GM12878 (cell line): ENCODE measurements around the gene TAF13. TPM values are rescaled to one million over a fixed set of nuclear protein-coding genes. Genes with fewer than 3 reads are reported as not detected.

Source experiments
- ATAC-seq: fragments of 200-7000 bp; cut with Tn5 transposase; 3 replicates; pipeline ENCODE4 v1.9.1; 2020; ENCODE audit warnings: mild to moderate bottlenecking, moderate library complexity
- BruUV-seq: library from RNA; stranded (reverse); fragments of 400-500 nt; replicated peaks from 2 replicates; lab custom pipeline; 2021; lab: Mats Ljungman, UMichigan
- CTCF ChIA-PET: fragments of 300-600 bp; sonication (Branson Sonifier 250); formaldehyde crosslinking; extraction: SDS; loops from one replicate; lab custom pipeline; 2021; ENCODE audit warnings: inconsistent platforms; lab: Yijun Ruan, JAX
- POLR2A ChIA-PET: fragments of 350-600 bp; formaldehyde crosslinking; extraction: SDS; loops from one replicate; lab custom pipeline; 2021; ENCODE audit warnings: inconsistent platforms; lab: Charles Lee
- RAD21 ChIA-PET: fragments of 300-600 bp; sonication (Branson Sonifier 250); formaldehyde crosslinking; loops from one replicate; lab custom pipeline; 2023; ENCODE audit warnings: antibody characterized with exemption; ENCODE audit not compliant: unreplicated experiment; lab: Charles Lee
- SMC1A ChIA-PET: fragments of 300-600 bp; sonication (Branson Sonifier 250); formaldehyde crosslinking; loops from one replicate; lab custom pipeline; 2023; ENCODE audit not compliant: unreplicated experiment, uncharacterized antibody; lab: Charles Lee
- DNase-seq: peaks from one replicate; pipeline ENCODE4 v3.0.0-alpha.2; 2011; ENCODE audit warnings: low read depth, low spot score
- FAIRE-seq: peaks from 3 replicates; lab custom pipeline; 2011; peaks lifted over from hg19 to GRCh38; lab: Jason Lieb, UNC
- H2AFZ ChIP-seq: 2 replicates; pipeline ENCODE4 v1.6.0; 2011; ENCODE audit warnings: low read depth, low read length, control low read depth; ENCODE audit not compliant: control insufficient read depth
- H3K27ac ChIP-seq: 2 replicates; pipeline ENCODE4 v1.5.1; 2011; ENCODE audit warnings: control low read depth; ENCODE audit not compliant: control insufficient read depth, insufficient read depth
- H3K27me3 ChIP-seq, 2 experiments: replicated peaks in 1 of 2; 2 replicates each; pipeline versions ENCODE4 v1.6.0 to v1.6.1; 2011; ENCODE audit warnings: low read length in 1 of 2; ENCODE audit not compliant: control insufficient read depth in 2 of 2, insufficient read depth in 2 of 2
- H3K36me3 ChIP-seq, 2 experiments: 2 replicates each; pipeline ENCODE4 v1.5.1; 2011; ENCODE audit warnings: low read length in 1 of 2; ENCODE audit not compliant: control insufficient read depth in 2 of 2, insufficient read depth in 2 of 2
- H3K4me1 ChIP-seq: 2 replicates; pipeline ENCODE4 v1.6.1; 2011; ENCODE audit warnings: mild to moderate bottlenecking, low read length, moderate library complexity, mixed read lengths; ENCODE audit not compliant: control insufficient read depth, insufficient read depth
- H3K4me2 ChIP-seq: 2 replicates; pipeline ENCODE4 v1.6.0; 2011; ENCODE audit warnings: control low read depth; ENCODE audit not compliant: control insufficient read depth, insufficient read depth
- H3K4me3 ChIP-seq: fragments of 200-600 bp; sonication (generic); 2 replicates; pipeline ENCODE4 v1.5.1; 2016
- H3K79me2 ChIP-seq: 2 replicates; pipeline ENCODE4 v1.6.0; 2011; ENCODE audit warnings: low read length; ENCODE audit not compliant: control insufficient read depth, insufficient read depth
- H3K9ac ChIP-seq: 2 replicates; pipeline ENCODE4 v1.8.0; 2011; ENCODE audit warnings: low read length, control low read depth, mixed read lengths; ENCODE audit not compliant: control insufficient read depth, insufficient read depth
- H3K9me3 ChIP-seq: replicated peaks from 3 replicates; pipeline ENCODE4 v1.5.1; 2011; ENCODE audit warnings: mild to moderate bottlenecking, low read length; ENCODE audit not compliant: control insufficient read depth, insufficient read depth
- H4K20me1 ChIP-seq: 2 replicates; pipeline ENCODE4 v1.6.0; 2011; ENCODE audit not compliant: control insufficient read depth, insufficient read depth
- ATF3 ChIP-seq: IDR thresholded peaks from 2 replicates; pipeline ENCODE4 v1.6.1; 2011; ENCODE audit warnings: low read depth, mild to moderate bottlenecking, low read length, moderate library complexity, borderline replicate concordance; ENCODE audit errors: extremely low read depth
- ATF7 ChIP-seq: fragments of 450-650 bp; IDR thresholded peaks from 2 replicates; pipeline ENCODE4 v1.6.1; 2016; ENCODE audit warnings: low read depth, mild to moderate bottlenecking
- E4F1 ChIP-seq: fragments of 450-650 bp; IDR thresholded peaks from 2 replicates; pipeline ENCODE4 v1.6.1; 2018; ENCODE audit warnings: borderline replicate concordance, mild to moderate bottlenecking; ENCODE audit not compliant: partially characterized antibody
- HDGF ChIP-seq: fragments of 450-650 bp; IDR thresholded peaks from 2 replicates; pipeline ENCODE4 v1.6.1; 2016; ENCODE audit warnings: antibody characterized with exemption
- LARP7 ChIP-seq: fragments of 450-650 bp; IDR thresholded peaks from 2 replicates; pipeline ENCODE4 v1.6.1; 2017; ENCODE audit warnings: mild to moderate bottlenecking
- MYC ChIP-seq: IDR thresholded peaks from 2 replicates; pipeline ENCODE4 v1.6.1; 2011; ENCODE audit warnings: mild to moderate bottlenecking, low read length, moderate library complexity, inconsistent platforms; ENCODE audit not compliant: insufficient read depth, insufficient replicate concordance, insufficient read length, severe bottlenecking
- POU2F2 ChIP-seq: IDR thresholded peaks from 3 replicates; pipeline ENCODE4 v1.6.1; 2011; ENCODE audit warnings: low read depth, mild to moderate bottlenecking, low read length, borderline replicate concordance
- RFX5 ChIP-seq: IDR thresholded peaks from 2 replicates; pipeline ENCODE4 v1.6.1; 2011; ENCODE audit warnings: low read depth, low read length, improper control_type of control experiment
- WGBS: methylation state at CpG from one replicate; pipeline ENCODE4 v1.1.6; 2016; ENCODE audit warnings: low lambda C conversion rate; ENCODE audit not compliant: insufficient replicate concordance, insufficient coverage; ENCODE audit errors: missing lambda C conversion rate; 5-methylcytosine and 5-hydroxymethylcytosine counted together
- in situ Hi-C: fragments of 300-500 bp; cut with MboI; formaldehyde crosslinking; loops from 9 replicates; pipeline ENCODE4 v1.14.3; 2018; ENCODE audit warnings: mixed read lengths
- intact Hi-C: fragments of 100-400 bp; cut with micrococcal nuclease; formaldehyde crosslinking; loops from one replicate; pipeline ENCODE4 v1.14.2; 2022; ENCODE audit not compliant: unreplicated experiment
- polyA plus RNA-seq, 11 experiments: library from polyadenylated mRNA; depleted of rRNA in 4 of 11; unstranded in 6 of 11; stranded (reverse) in 5 of 11; fragments of >200 nt; fragmentation: Nextera tagmentation in 4 of 11; fragmentation: Illumina TruSeq in 1 of 11; extraction: Ambion mirVana in 4 of 11; extraction: Trizol in 1 of 11; gene quantifications; 1 replicate in 1 of 11; 2 replicates in 10 of 11; pipeline versions ENCODE4 v1.2.1 to v1.2.3, GENCODE V29; 2011 to 2016; ENCODE audit warnings: inconsistent platforms in 2 of 11, missing spikeins in 2 of 11, low read depth in 1 of 11
- total RNA-seq, 4 experiments: library from RNA; depleted of rRNA in 3 of 4; stranded (reverse); fragments of >200 nt in 3 of 4; fragmentation: Illumina TruSeq in 1 of 4; extraction: Trizol in 1 of 4; gene quantifications; 2 replicates each; pipeline versions ENCODE4 v1.2.1 to v1.2.3, GENCODE V29; 2013 to 2021

TAF13 gene
- total and polyA plus RNA-seq, 10 of the 15 experiments (the other 5 are each of a cell fraction or from before 2014, with no cell fraction given) = 8.1 to 30.6 (median 18.0) TPM

GRCh38 chr1:109080441-109081082, 4.8 kb upstream of the TAF13 start:
- Histone ChIP-seq H3K9ac (no peak overlapping the region), H3K4me2 (no peak overlapping the region), H3K36me3 (no peaks in the 10 kb centered on the region), H3K27me3 (no peaks in the 10 kb centered on the region), H4K20me1 (no peaks in the 10 kb centered on the region), H3K9me3 (no peaks in the 10 kb centered on the region), H3K4me1 (no peaks in the 10 kb centered on the region; the same call in none of the 2 replicates), H3K27ac (no peak overlapping the region), H3K4me3 (no peak overlapping the region), H2AFZ (no peak overlapping the region), H3K79me2 (peaks cover 5% of the 10 kb centered on the region)
- SMC1A ChIA-PET = interaction anchor here (1.6 kb wide), 1 partner anchor 30 kb away, joined by 3 read pairs; no protein-coding TSS in a partner anchor
- RAD21 ChIA-PET = no interaction called here
- no peak for DNase-seq
- in situ Hi-C loops = no loop called here
- ATAC-seq = no peak
- CTCF ChIA-PET = no interaction called here
- 93% methylated on average over 5 of the region's 5 CpGs for WGBS
- intact Hi-C loops = no loop called here
- no peak for FAIRE-seq
- BruUV-seq = no TSS peak
- TF ChIP-seq ATF3 (no peak), ATF7 (no peak), POU2F2 (no peak), LARP7 (no peak), MYC (no peak), HDGF (no peak), RFX5 (no peak), E4F1 (no peak)
- POLR2A ChIA-PET = no interaction called here
